NOMO-1 treated with dmso at 0.1 percent for 144 hours (cell line): ENCODE data around the gene GNG11.
A peak's percentile ranks its signal among the peaks of the same experiment; 100 is the strongest.

ENCODE experiments used
- DNase-seq: peaks from one replicate; lab custom pipeline; 2025; ENCODE audit not compliant: unreplicated experiment; lab: John Stamatoyannopoulos, UW

Gene GNG11

GRCh38 chr7:93921607-93922566 is at the start of gene GNG11:
TSS of gene GNG11 (plus strand) at chr7:93921735. CDS start at chr7:93922138, 403 bp downstream.
- peak; percentile 40 for DNase-seq

GRCh38 chr7:93873998-93874574 is 47.4 kb upstream of the GNG11 start:
- no peak for DNase-seq

- no peak for DNase-seq
These were observed 43.8 kb upstream of the GNG11 start for GRCh38 chr7:93877742-93878141.

- DNase-seq: no peak
These were observed 42.2 kb upstream of the GNG11 start for GRCh38 chr7:93879356-93879755.

GRCh38 chr7:93882468-93882867 is 39.1 kb upstream of the GNG11 start:
- no peak for DNase-seq

GRCh38 chr7:93883078-93883916 is 38.2 kb upstream of the GNG11 start:
- DNase-seq: no peak

GRCh38 chr7:93883917-93884345 is 37.6 kb upstream of the GNG11 start:
- DNase-seq: no peak

- DNase-seq: no peak
These were observed 37.0 kb upstream of the GNG11 start for GRCh38 chr7:93884541-93884940.

- DNase-seq: no peak
These were observed 32.3 kb upstream of the GNG11 start for GRCh38 chr7:93889261-93889660.

- DNase-seq: no peak
These were observed 31.5 kb upstream of the GNG11 start for GRCh38 chr7:93890041-93890463.

GRCh38 chr7:93890464-93891068 is 31.0 kb upstream of the GNG11 start, which contains the start of gene TFPI2:
TSS of gene TFPI2 (minus strand) at chr7:93890753. CDS start at chr7:93890678, 75 bp downstream.
- DNase-seq: no peak

- no peak for DNase-seq
These were observed 27.1 kb upstream of the GNG11 start for GRCh38 chr7:93894426-93894825.

- DNase-seq: no peak
These were observed 26.4 kb upstream of the GNG11 start for GRCh38 chr7:93894966-93895640.

GRCh38 chr7:93895859-93896600 is 25.5 kb upstream of the GNG11 start:
- DNase-seq: no peak

- DNase-seq: no peak
These were observed 23.9 kb upstream of the GNG11 start for GRCh38 chr7:93897680-93898079.

- DNase-seq: peak; percentile 41
These were observed 18.6 kb upstream of the GNG11 start for GRCh38 chr7:93902777-93903423.

- DNase-seq: no peak
These were observed 15.3 kb upstream of the GNG11 start, which contains the start of gene GNGT1 for GRCh38 chr7:93906267-93906666. TSS of gene GNGT1 (plus strand) at chr7:93906567. CDS start at chr7:93906747, 180 bp downstream.

- no peak for DNase-seq
These were observed 11.2 kb upstream of the GNG11 start for GRCh38 chr7:93910076-93910994.
